Body of pancreas (tissue), 4 donors: ENCODE data around the gene MAB21L3. TPM values are rescaled to one million over a fixed set of nuclear protein-coding genes. Genes with fewer than 3 reads are reported as not detected.

ENCODE experiments used
- ATAC-seq: fragments of 150-250 bp; one replicate; pipeline ENCODE4 v1.9.1; 2016
- DNase-seq, 4 donors: peaks; one replicate each; pipeline ENCODE4 v3.0.0-alpha.2; 2019
- H3K27ac ChIP-seq, 4 donors: fragments of 200-600 bp; sonication (generic); 1 replicate in 3 of 4; 2 replicates in 1 of 4; pipeline versions ENCODE4 v1.5.1 to v1.6.1; 2016 to 2019; ENCODE audit warnings: mild to moderate bottlenecking in 1 of 4, mixed read lengths in 1 of 4, moderate library complexity in 1 of 4
- H3K27me3 ChIP-seq, 2 donors: fragments of 200-600 bp; sonication (generic); one replicate each; pipeline ENCODE4 v1.6.0; 2016; ENCODE audit warnings: mild to moderate bottlenecking in 1 of 2
- H3K36me3 ChIP-seq, 2 donors: fragments of 200-600 bp; sonication (generic); replicated peaks in 1 of 2; 2 replicates each; pipeline ENCODE4 v1.5.1; 2016; ENCODE audit warnings: low read depth in 2 of 2; ENCODE audit not compliant: insufficient read depth in 1 of 2
- H3K4me1 ChIP-seq: fragments of 200-600 bp; sonication (generic); one replicate; pipeline ENCODE4 v1.6.0; 2016
- H3K4me3 ChIP-seq, 2 donors: fragments of 200-600 bp; sonication (generic); 1 replicate in 1 of 2; 2 replicates in 1 of 2; pipeline ENCODE4 v1.5.1; 2016 to 2019
- H3K9me3 ChIP-seq, 3 donors: fragments of 200-600 bp; sonication (generic); 1 replicate in 2 of 3; 2 replicates in 1 of 3; pipeline ENCODE4 v1.5.1; 2016
- CTCF ChIP-seq, 7 experiments: fragments of 450-650 bp in 4 of 7; fragments of 200-600 bp in 3 of 7; sonication (generic) in 3 of 7; IDR thresholded peaks; one replicate each; pipeline ENCODE4 v1.5.1; 2016 to 2019; ENCODE audit warnings: antibody characterized with exemption in 7 of 7
- POLR2A ChIP-seq, 3 donors: fragments of 450-650 bp; IDR thresholded peaks; one replicate each; pipeline ENCODE4 v1.6.1; 2016; ENCODE audit warnings: antibody characterized with exemption in 3 of 3, mild to moderate bottlenecking in 2 of 3
- WGBS, 2 donors: methylation state at CpG; one replicate each; pipeline ENCODE4 v1.1.5; 2017; 5-methylcytosine and 5-hydroxymethylcytosine counted together
- intact Hi-C: fragments of 100-400 bp; cut with DNase I; formaldehyde crosslinking; loops from one replicate; pipeline ENCODE4 v1.15.1; 2023
- total RNA-seq, 2 donors: library from RNA; depleted of rRNA; stranded (reverse); fragments of >200 nt; gene quantifications; one replicate each; pipeline ENCODE4 v1.1.0, GENCODE V29; 2016

MAB21L3 gene
- total RNA-seq, 2 donors from 2014 or later = not detected

GRCh38 chr1:116087628-116088027 lies 23.6 kb upstream of the MAB21L3 start:
- Histone ChIP-seq H3K9me3 (peaks cover 0 to 5% (median 0%) of the 10 kb centered on the region in 3 donors), H3K4me1 (no peaks in the 10 kb centered on the region), H3K36me3 (no peaks in the 10 kb centered on the region), H3K27ac (no peak overlapping the region), H3K27me3 (no peaks in the 10 kb centered on the region), H3K4me3 (no peak overlapping the region)
- DNase-seq (no peak), ATAC-seq (no peak)
- no peak for TF ChIP-seq POLR2A (IDR thresholded peaks at IDR 0.05)
- no peak for TF ChIP-seq CTCF (IDR thresholded peaks at IDR 0.05)
- intact Hi-C loops = no loop called here

GRCh38 chr1:116089870-116090269 lies 21.3 kb upstream of the MAB21L3 start:
- peaks cover 0 to 5% (median 0%) of the 10 kb centered on the region in 3 donors for H3K9me3 ChIP-seq
- 91 to 93% methylated on average over 1 of the region's 1 CpG for WGBS, 2 donors
- TF ChIP-seq CTCF (IDR thresholded peaks at IDR 0.05) (no peak), POLR2A (IDR thresholded peaks at IDR 0.05) (no peak)
- no peaks in the 10 kb centered on the region for H3K36me3 ChIP-seq
- H3K4me3 ChIP-seq = no peak overlapping the region
- DNase-seq (no peak), ATAC-seq (no peak)
- intact Hi-C loops = no loop called here
- H3K27ac ChIP-seq = no peak overlapping the region
- no peaks in the 10 kb centered on the region for H3K27me3 ChIP-seq
- no peaks in the 10 kb centered on the region for H3K4me1 ChIP-seq

- WGBS, 2 donors = 83 to 88% methylated on average over 1 of the region's 1 CpG
- no peak for TF ChIP-seq CTCF (IDR thresholded peaks at IDR 0.05)
- no peak for TF ChIP-seq POLR2A (IDR thresholded peaks at IDR 0.05)
- Histone ChIP-seq H3K4me1 (no peaks in the 10 kb centered on the region), H3K27ac (no peak overlapping the region), H3K36me3 (no peaks in the 10 kb centered on the region), H3K27me3 (no peaks in the 10 kb centered on the region), H3K4me3 (no peak overlapping the region), H3K9me3 (peaks cover 0 to 5% (median 0%) of the 10 kb centered on the region in 3 donors)
- DNase-seq (no peak), ATAC-seq (no peak)
- intact Hi-C loops = no loop called here
These were observed 20.1 kb upstream of the MAB21L3 start for GRCh38 chr1:116091083-116091482.

- ATAC-seq (no peak), DNase-seq (no peak)
- Histone ChIP-seq H3K4me1 (no peaks in the 10 kb centered on the region), H3K36me3 (no peaks in the 10 kb centered on the region), H3K9me3 (peaks cover 0 to 5% (median 0%) of the 10 kb centered on the region in 3 donors), H3K4me3 (no peak overlapping the region), H3K27ac (no peak overlapping the region), H3K27me3 (no peaks in the 10 kb centered on the region)
- TF ChIP-seq CTCF (IDR thresholded peaks at IDR 0.05) (no peak), POLR2A (IDR thresholded peaks at IDR 0.05) (no peak)
- intact Hi-C loops = no loop called here
- 51 to 60% methylated on average over 3 of the region's 3 CpGs for WGBS, 2 donors
These were observed 18.3 kb upstream of the MAB21L3 start for GRCh38 chr1:116092752-116093489.

- no peak overlapping the region for H3K27ac ChIP-seq
- TF ChIP-seq CTCF (IDR thresholded peaks at IDR 0.05) = no peak
- no peak for TF ChIP-seq POLR2A (IDR thresholded peaks at IDR 0.05)
- H3K9me3 ChIP-seq = peaks cover 0 to 2% (median 0%) of the 10 kb centered on the region in 3 donors
- no peak for DNase-seq
- H3K36me3 ChIP-seq = no peaks in the 10 kb centered on the region
- no peak overlapping the region for H3K4me3 ChIP-seq
- H3K27me3 ChIP-seq = no peaks in the 10 kb centered on the region
- intact Hi-C loops = no loop called here
- no peaks in the 10 kb centered on the region for H3K4me1 ChIP-seq
- no peak for ATAC-seq
These were observed 16.2 kb upstream of the MAB21L3 start for GRCh38 chr1:116095027-116095426.
